ENCODE measurements around the gene RB1. TPM values are rescaled to one million over a fixed set of nuclear protein-coding genes. Genes with fewer than 3 reads are reported as not detected.

The RB1 gene
- total RNA-seq, 1 experiment from 2014 or later = 43.4 TPM

GRCh38 chr13:48490241-48490640, 186.7 kb downstream of the RB1 start:
- Mint-ChIP-seq H3K27ac (ENCODE audit: low read depth, unreplicated experiment) (no peak overlapping the region), H3K27me3 (ENCODE audit: insufficient read depth, unreplicated experiment) (no peaks in the 10 kb centered on the region), H3K36me3 (ENCODE audit: insufficient read depth, unreplicated experiment) (no peaks in the 10 kb centered on the region), H3K4me3 (ENCODE audit: unreplicated experiment) (no peak overlapping the region), H3K9me3 (ENCODE audit: unreplicated experiment) (no peaks in the 10 kb centered on the region), H3K4me1 (ENCODE audit: insufficient read depth, unreplicated experiment) (no peaks in the 10 kb centered on the region)
- intact Hi-C loops (cut with micrococcal nuclease) = no loop called here
- BruUV-seq (replicated peaks) = no TSS peak
- TF ChIP-seq, protein P1, sequence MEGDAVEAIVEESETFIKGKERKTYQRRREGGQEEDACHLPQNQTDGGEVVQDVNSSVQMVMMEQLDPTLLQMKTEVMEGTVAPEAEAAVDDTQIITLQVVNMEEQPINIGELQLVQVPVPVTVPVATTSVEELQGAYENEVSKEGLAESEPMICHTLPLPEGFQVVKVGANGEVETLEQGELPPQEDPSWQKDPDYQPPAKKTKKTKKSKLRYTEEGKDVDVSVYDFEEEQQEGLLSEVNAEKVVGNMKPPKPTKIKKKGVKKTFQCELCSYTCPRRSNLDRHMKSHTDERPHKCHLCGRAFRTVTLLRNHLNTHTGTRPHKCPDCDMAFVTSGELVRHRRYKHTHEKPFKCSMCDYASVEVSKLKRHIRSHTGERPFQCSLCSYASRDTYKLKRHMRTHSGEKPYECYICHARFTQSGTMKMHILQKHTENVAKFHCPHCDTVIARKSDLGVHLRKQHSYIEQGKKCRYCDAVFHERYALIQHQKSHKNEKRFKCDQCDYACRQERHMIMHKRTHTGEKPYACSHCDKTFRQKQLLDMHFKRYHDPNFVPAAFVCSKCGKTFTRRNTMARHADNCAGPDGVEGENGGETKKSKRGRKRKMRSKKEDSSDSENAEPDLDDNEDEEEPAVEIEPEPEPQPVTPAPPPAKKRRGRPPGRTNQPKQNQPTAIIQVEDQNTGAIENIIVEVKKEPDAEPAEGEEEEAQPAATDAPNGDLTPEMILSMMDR (IDR thresholded peaks at IDR 0.05; ENCODE audit: unreplicated experiment) = no peak
- ChIA-PET CTCF (no interaction called here), POLR2A (interaction anchor here (1.4 kb wide), 1 partner anchor 89 kb away, joined by 3 read pairs; no protein-coding TSS in a partner anchor)
- no peak for DNase-seq (ENCODE audit: unreplicated experiment)

GRCh38 chr13:48491423-48492095, 188.0 kb downstream of the RB1 start:
- TF ChIP-seq, protein P1 (IDR thresholded peaks at IDR 0.05; ENCODE audit: unreplicated experiment) = no peak
- no TSS peak for BruUV-seq (replicated peaks)
- Mint-ChIP-seq H3K36me3 (ENCODE audit: insufficient read depth, unreplicated experiment) (no peaks in the 10 kb centered on the region), H3K9me3 (ENCODE audit: unreplicated experiment) (no peaks in the 10 kb centered on the region), H3K4me3 (ENCODE audit: unreplicated experiment) (no peak overlapping the region), H3K4me1 (ENCODE audit: insufficient read depth, unreplicated experiment) (no peaks in the 10 kb centered on the region), H3K27me3 (ENCODE audit: insufficient read depth, unreplicated experiment) (no peaks in the 10 kb centered on the region), H3K27ac (ENCODE audit: low read depth, unreplicated experiment) (no peak overlapping the region)
- intact Hi-C loops (cut with micrococcal nuclease) = no loop called here
- POLR2A ChIA-PET = no interaction called here
- CTCF ChIA-PET = no interaction called here
- no peak for DNase-seq (ENCODE audit: unreplicated experiment)

DNA sequence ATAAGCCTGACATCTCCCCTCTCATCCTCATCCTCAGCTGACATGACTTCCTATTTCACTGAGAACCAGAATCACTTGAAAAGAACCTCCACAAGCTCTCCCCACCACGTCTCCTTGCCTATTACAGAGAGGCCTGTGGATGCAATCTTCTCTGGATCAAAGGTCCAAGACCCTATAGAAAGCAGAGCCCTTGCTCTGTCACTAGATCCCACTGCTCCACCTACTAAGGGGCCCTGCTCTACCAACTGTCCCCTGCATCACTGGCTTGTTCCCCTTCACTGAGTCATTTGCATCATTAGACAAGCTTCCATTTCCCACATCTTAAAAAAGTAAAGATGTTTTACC, 188.5 kb downstream of the RB1 start:
- no peak for DNase-seq (ENCODE audit: unreplicated experiment)
- ChIA-PET CTCF (no interaction called here), POLR2A (interaction anchor here (0.7 kb wide), 1 partner anchor 9 kb away, joined by 3 read pairs; no protein-coding TSS in a partner anchor)
- Mint-ChIP-seq H3K36me3 (ENCODE audit: insufficient read depth, unreplicated experiment) (no peaks in the 10 kb centered on the region), H3K4me1 (ENCODE audit: insufficient read depth, unreplicated experiment) (no peaks in the 10 kb centered on the region), H3K27ac (ENCODE audit: low read depth, unreplicated experiment) (no peak overlapping the region), H3K27me3 (ENCODE audit: insufficient read depth, unreplicated experiment) (no peaks in the 10 kb centered on the region), H3K4me3 (ENCODE audit: unreplicated experiment) (no peak overlapping the region), H3K9me3 (ENCODE audit: unreplicated experiment) (no peaks in the 10 kb centered on the region)
- BruUV-seq (replicated peaks) = no TSS peak
- TF ChIP-seq, protein P1 (IDR thresholded peaks at IDR 0.05; ENCODE audit: unreplicated experiment) = no peak
- intact Hi-C loops (cut with micrococcal nuclease) = no loop called here

- Mint-ChIP-seq H3K36me3 (ENCODE audit: insufficient read depth, unreplicated experiment) (no peaks in the 10 kb centered on the region), H3K4me1 (ENCODE audit: insufficient read depth, unreplicated experiment) (no peaks in the 10 kb centered on the region), H3K27me3 (ENCODE audit: insufficient read depth, unreplicated experiment) (no peaks in the 10 kb centered on the region), H3K9me3 (ENCODE audit: unreplicated experiment) (no peaks in the 10 kb centered on the region), H3K27ac (ENCODE audit: low read depth, unreplicated experiment) (no peak overlapping the region), H3K4me3 (ENCODE audit: unreplicated experiment) (no peak overlapping the region)
- no TSS peak for BruUV-seq (replicated peaks)
- ChIA-PET CTCF (no interaction called here), POLR2A (interaction anchor here (0.6 to 0.7 kb wide), 2 partner anchors 8 to 10 kb away, joined by 3 read pairs; no protein-coding TSS in a partner anchor)
- DNase-seq (ENCODE audit: unreplicated experiment) = no peak
- intact Hi-C loops (cut with micrococcal nuclease) = no loop called here
- TF ChIP-seq, protein P1 (IDR thresholded peaks at IDR 0.05; ENCODE audit: unreplicated experiment) = no peak
Measured at GRCh38 chr13:48492470-48493065, 189.0 kb downstream of the RB1 start.

Measured in MCF 10A (cell line).